HG03442 (cell line): ENCODE measurements around the gene USP6.
"Not testable (repeated sequence)": the region's sequence is repeated elsewhere in the genome, so short reads cannot be mapped to it uniquely, and the experiment has no call there.

Experiments used
- ATAC-seq: cut with Tn5 transposase; IDR thresholded peaks from one replicate; pipeline ENCODE4 v1.9.1; 2021; ENCODE audit warnings: mild to moderate bottlenecking, moderate library complexity; ENCODE audit not compliant: unreplicated experiment

Gene USP6

DNA sequence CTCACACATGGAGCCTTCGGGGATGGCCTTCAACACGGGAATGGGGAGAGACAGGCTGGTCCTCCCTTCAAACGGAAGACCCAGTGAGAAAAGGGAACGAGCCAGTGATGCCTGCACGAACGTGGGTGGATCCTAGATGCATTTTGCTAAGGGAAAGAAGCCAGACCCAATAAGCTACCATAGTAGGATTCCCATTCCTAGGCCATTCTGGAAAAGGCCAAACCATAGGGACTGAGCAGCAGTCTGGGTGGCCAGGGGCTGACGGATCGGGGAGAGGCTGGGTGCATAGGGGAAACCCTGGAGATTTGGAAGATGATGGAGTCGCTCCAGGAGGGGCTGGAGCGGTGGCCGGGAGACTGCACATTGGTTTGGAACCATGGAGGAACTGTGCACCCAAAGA is 18.7 kb downstream of the USP6 start:
- ATAC-seq = not testable (repeated sequence)

DNA sequence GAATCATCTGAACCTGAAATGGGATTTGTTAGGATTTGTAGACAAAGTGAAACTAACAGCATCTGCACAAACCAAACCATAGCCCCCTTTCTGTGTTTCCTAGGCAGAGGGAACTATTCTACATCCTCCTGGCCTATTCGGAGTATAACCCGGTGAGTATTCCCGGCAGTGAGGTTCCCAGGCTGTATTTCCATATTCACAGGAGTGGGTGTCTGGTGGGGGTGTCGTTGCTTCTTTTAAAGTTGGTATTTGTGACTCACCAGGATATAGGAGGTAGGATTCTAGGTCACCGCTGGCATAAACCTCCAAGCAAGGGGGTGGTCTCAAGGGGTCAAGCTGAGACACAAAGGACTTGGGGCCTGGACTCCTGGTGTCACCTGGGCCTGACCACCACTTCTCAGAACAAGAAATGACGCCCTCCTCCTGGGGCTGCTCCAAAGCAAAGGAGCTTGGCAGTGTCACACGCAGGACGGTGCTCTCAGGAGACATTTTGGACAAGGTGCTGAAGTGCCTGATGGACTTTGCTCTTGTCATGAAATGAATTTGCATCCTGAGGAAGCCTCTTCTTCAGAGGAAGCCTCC is 19.4 kb downstream of the USP6 start:
- ATAC-seq = not testable (repeated sequence)

DNA sequence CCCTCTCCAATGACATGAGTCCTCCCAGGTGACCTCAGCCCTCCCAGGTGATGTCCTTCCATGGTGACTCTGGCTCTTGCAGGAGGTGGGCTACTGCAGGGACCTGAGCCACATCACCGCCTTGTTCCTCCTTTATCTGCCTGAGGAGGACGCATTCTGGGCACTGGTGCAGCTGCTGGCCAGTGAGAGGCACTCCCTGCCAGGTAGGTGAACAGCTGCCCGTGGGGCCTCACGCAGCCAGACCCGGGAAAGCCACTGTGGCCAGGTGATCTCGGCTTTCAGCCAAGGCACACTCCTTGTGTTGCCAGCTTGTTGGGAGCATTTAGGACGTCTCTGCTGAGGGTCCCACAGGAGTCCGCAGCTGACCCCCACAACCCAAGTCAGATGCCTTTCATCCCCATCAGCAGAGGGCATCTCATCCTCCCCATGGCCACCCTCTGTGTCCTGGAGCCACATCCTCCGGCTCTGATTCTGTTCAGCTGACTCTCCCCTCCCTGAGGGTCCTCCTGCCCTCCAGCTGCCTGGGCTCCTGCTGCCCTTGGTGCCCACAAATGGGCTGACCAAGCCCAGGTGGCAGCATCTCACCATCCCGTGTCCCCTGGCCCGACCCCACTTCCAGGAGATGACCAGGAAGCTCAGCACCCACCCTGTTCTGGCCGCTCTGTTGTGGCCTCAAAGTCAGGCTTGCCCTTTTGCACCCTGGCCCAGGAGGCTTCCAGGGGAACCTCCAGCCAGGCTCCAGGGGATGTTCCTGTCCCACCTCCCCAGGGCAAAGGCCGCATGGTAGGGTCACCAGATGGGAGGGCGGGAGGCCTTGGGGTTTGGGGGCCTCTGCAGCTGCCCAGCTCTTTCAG is 20.1 kb downstream of the USP6 start:
- no peak for ATAC-seq

DNA sequence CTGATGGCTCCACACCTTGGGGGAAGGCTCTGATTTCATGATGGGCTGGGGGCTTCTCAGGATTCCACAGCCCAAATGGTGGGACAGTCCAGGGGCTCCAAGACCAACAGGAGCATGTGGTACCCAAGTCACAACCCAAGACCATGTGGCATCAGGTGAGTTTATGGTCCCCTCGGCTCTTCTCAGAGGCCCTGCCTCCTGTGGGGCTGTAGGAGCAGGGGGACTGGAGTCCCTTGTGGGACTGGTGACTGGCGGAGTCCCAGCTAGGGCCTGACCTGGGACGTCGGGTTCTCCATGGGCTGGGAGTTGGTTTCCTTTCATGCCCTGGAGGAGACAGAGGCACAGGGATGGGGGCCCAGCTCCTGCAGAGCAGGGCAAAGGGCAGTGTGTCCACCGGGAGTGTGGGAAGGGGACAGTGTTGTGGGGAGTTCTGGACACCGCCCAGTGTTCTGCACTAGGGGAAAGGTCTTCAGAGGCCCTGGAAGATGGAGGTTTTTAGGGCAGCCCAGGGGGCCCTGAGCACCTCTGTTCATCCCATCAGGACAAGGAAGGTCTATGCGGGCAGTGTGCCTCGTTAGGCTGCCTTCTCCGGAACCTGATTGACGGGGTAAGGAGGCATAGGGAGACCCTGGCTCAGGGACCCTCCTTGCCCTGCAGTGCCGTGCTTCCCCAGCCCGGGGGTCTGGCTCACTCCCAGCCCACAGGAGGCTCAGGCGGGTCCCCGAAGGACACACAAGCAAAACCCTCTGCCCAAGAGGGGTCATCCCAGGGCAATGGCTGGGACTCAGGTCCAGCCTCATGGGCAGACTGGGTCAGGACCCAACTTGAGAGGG is 21.0 kb downstream of the USP6 start:
- not testable (repeated sequence) for ATAC-seq

DNA sequence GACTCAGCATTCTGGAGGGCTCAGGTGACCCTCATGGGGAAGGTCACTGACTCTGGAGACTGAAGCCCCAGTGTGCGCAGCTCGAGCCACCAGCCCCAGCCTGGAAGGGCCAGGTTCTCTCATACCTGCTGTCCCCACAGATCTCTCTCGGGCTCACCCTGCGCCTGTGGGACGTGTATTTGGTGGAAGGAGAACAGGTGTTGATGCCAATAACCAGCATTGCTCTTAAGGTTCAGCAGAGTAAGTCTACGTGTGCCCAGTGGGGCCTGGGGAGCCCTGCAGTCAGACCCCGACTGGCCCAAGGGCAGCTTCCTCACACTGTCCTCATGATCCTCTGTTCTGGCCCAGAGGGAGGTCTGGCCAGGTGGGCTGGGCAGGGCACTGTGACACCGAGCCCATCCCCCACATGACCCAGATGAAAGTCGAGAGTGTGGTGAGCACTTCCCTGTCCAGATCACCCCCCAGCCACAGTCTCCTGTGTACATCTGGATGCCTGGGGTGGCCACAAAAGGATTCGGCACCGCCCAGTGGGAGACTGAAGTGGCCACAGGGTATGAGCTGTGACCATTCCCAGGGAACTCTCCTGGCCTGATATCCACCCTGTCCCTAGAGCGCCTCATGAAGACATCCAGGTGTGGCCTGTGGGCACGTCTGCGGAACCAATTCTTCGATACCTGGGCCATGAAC is 21.8 kb downstream of the USP6 start:
- ATAC-seq = not testable (repeated sequence)

DNA sequence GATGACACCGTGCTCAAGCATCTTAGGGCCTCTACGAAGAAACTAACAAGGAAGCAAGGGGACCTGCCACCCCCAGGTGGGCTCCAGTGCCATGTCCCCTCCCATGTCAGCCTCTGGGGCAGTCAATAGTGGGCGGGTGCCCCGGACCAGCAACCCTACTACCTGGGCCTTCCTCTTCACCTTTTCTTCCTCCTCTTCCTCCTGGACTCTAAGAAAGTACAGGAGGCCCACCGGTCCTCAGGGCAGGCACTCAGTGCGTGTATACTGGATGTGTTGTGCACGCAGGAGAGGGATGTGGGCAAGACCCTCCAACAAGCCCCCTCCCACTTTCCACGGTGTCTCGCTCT is 22.3 kb downstream of the USP6 start:
- not testable (repeated sequence) for ATAC-seq

DNA sequence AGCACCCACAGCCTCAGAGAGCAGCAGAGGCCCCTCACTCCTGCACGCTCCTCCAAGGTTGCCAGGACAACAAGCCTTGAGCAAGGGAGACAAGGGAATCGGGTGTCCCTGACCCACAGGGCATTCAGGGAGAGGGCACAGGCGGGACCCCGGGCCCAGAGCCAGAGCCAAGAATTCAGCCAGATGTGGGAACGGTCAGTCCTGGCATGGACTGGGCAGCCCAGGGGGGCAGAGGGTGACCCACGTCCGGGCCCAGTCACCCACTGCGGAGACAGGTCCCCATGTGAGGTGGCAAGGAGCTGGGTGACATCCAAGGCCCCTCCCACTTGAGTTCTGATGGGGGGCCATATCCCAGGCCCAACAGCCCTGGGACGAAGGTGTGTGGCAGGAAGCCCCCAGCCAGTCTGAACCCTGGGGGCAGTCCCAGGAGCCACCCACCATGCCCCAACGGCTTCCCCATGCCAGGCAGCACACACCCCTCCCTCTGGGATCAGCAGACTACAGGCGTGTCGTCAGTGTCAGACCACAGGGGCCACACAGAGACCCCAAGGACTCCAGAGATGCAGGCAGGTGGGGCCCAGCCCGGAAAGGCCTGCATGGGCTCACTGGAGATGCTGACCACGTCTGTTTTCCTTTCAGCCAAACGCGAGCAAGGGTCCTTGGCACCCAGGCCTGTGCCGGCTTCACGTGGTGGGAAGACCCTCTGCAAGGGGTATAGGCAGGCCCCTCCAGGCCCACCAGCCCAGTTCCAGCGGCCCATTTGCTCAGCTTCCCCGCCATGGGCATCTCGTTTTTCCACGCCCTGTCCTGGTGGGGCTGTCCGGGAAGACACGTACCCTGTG is 23.0 kb downstream of the USP6 start:
- ATAC-seq = no peak

DNA sequence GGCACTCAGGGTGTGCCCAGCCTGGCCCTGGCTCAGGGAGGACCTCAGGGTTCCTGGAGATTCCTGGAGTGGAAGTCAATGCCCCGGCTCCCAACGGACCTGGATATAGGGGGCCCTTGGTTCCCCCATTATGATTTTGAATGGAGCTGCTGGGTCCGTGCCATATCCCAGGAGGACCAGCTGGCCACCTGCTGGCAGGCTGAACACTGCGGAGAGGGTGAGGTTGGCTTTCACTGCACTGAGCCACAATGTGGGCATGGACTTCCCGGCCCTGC is 23.6 kb downstream of the USP6 start:
- ATAC-seq = no peak

DNA sequence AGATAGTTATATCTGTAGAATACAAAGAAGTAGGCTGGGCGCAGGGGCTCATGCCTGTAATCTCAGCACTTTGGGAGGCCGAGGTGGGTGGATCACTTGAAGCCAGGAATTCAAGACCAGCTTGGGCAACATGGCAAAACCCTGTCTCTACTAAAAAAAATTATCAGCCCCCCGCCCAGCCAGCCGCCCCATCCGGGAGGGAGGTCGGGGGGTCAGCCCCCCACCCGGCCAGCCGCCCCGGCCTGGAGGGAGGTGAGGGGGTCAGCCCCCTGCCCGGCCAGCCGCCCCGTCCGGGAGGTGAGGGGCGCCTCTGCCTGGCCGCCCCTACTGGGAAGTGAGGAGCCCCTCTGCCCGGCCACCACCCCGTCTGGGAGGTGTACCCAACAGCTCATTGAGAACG is 27.0 kb downstream of the USP6 start:
- ATAC-seq = not testable (repeated sequence)

DNA sequence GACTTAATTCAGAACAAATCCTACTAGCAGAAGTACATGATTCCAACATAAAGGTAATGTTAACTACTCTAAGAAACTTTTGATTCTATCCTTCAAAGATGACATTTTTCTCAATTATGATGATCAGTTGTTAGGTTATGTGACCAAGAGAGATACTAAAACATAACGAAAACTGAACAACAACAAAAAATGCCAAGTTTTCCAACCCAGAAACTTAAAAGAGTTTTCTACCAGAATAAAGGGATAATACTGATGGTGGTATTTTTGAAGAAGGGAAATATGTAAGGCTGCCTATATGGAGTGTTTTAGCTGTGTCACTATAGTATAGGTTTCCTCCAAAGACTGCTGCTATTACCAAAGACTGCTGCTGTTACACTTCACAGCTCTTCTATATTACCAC is 30.3 kb downstream of the USP6 start:
- ATAC-seq = not testable (repeated sequence)

DNA sequence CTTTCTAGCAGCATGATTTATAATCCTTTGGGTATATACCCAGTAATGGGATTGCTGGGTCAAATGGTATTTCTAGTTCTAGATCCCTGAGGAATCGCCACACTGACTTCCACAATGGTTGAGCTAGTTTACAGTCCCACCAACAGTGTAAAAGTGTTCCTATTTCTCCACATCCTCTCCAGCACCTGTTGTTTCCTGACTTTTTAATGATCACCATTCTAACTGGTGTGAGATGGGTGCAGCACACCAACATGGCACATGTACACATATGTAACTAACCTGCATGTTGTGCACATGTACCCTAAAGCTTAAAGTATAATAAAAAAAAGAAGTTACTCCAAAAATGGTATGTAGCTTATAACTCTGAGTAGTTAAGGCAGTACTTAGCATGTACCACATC is 44.9 kb downstream of the USP6 start:
- not testable (repeated sequence) for ATAC-seq

DNA sequence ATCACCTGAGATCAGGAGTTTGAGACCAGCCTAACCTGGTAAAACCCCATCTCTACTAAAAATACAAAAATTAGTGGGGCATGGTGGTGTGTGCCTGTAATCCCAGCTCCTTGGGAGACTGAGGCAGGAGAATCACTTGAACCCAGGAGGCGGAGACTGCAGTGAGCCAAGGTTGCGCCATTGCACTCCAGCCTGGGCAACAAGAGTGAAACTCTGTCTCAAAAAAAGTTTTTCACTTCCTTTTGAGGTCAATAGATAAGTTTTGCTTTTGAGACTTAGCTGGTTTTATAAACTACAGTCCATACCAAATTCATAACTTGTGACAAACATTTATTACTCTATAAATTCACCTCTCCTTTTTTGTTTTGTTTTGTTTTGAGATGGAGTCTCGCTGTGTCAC is 46.0 kb downstream of the USP6 start:
- ATAC-seq = not testable (repeated sequence)

DNA sequence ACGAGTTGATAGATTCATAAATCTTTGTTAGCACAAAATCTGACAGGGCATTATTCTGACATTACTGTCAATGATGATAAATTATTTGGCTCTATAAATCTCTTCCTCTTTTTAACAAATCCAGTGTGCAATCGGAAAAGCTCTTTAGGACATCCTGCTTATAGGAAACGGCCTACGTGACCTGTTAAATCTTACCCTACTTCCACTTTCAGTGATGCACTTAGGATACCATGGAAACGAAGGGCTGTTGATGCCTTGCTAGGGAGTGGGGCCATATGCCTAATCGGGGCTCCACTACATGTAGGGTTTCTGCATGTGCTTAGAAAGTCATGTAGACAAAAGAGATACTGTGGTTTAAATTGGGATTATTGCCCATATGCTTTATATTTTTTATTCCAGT is 48.6 kb downstream of the USP6 start:
- no peak for ATAC-seq

DNA sequence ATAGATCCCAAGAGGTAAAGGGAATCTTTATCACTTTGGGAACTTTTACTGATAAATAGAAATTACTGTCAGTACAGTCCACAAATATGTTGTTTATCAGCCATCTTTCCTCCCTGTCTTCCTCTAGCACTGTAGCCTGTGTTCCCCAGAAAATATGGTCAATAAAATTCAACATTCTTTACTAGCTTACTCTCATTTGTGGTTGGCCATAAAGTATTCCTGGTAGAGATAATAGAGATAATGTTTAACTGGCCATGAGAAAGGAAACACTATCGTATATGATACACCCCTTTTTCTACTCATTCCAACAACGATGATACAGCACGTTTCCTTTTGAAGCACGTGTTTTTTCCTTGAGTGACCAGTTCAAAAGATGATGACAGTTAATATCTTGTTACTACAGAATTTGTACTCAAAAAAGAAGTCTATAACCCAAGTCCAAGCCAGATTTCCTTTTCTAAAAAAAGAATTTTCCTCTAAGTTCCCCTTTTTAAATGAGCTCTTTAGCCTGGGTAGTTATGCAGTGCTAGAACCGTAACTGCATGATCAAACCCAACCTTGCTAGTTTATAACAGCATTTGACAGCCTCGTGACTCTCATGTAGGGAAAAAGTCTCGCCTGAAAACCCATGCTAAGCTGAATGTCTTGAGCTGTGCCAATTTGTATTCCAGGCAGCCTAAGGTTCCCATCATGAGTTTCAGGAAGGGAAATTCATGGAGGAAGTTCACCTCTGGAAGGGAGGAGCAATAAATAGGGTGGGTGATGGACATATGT is 50.1 kb downstream of the USP6 start:
- not testable (repeated sequence) for ATAC-seq

DNA sequence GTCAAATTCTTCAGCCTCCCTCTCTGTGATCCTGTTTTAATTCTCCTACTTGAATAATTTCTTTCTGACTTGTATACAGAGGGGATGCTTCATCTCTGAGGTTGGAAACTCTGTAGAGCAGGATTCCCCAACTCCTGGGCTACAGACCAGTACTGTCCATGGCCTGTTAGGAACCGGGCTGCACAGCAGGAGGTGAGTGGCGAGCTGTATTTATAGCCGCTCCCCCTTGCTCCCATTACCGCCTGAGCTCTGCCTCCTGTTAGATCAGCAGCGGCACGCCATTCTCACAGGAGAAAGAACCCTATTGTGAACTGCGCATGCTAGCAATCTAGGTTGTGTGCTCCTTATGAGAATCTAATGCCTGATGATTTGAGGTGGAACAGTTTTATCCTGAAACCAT is 59.2 kb downstream of the USP6 start:
- not testable (repeated sequence) for ATAC-seq

DNA sequence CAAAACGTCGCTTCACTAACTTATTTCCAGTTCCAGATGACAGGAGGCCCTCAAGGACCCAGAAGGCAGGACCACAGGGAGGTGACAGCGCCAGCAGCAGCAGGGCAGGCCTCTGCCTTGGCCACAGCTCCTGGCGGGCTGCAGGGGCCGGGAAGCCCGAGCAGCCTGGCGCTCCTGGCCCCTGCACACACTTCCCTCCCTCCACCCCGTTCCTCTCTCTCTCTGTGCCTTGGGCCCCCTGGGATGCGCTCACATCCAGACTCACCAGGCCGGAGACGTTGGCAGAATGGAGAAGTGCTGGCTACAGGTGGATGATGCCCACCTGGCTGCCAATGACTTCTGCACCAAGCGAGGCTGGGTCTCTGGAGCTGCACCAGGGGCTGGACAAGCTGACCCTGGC is 63.2 kb downstream of the USP6 start:
- no peak for ATAC-seq

DNA sequence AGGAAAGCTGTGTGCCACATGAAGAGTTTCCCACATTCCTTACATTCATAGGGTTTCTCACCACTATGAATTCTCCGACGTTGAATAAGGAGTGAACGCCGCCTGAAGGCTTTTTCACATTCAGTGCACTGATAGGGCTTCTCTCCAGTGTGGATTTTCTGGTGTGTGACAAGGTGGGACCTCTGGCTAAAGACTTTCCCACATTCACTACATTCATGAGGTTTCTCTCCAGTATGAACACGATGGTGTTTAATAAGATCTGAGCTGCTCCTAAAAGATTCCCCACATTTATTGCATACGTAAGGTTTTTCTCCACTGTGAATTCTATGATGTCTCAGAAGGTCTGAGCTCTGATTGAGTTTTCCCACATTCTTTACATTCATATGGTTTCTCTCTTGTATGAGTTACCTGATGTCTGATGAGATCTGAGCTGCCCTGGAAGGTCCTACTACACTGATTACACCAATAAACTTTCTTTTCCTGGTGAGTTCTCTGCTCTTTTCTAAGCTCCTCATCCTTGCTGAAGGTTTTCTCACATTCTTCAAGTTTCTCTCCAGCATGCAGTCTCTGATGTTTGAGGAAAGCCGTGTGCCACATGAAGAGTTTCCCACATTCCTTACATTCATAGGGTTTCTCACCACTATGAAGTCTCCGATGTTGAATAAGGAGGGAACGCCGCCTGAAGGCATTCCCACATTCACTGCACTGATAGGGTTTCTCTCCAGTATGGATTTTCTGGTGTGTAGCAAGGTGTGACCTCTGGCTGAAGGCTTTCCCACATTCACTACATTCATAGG is 65.9 kb downstream of the USP6 start:
- ATAC-seq = no peak

DNA sequence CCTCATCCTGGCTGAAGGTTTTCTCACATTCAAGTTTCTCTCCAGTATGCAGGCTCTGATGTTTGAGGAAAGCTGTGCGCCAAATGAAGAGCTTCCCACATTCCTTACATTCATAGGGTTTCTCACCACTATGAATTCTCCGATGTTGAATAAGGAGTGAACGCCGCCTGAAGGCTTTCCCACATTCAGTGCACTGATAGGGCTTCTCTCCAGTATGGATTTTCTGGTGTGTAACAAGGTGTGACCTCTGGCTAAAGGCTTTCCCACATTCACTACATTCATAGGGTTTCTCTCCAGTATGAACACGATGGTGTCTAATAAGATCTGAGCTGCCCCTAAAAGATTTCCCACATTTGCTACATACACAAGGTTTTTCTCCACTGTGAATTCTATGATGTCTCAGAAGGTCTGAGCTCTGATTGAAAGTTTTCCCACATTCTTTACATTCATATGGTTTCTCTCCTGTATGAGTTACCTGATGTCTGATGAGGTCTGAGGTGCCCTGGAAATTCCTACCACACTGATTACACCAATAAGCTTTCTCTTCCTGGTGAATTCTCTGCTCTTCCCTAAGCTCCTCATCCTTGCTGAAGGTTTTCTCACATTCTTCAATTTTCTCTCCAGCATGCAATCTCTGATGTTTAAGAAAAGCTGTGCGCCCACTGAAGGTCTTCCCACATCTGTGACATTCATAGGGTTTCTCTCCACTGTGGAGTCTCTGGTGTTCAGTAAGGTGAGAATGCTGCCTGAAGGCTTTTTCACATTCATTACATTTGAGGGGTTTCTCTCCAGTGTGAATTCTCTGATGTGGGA is 67.0 kb downstream of the USP6 start:
- no peak for ATAC-seq
